Kidney epithelial cell (primary cell): ENCODE results near the gene ITIH3. TPM values are rescaled to one million over a fixed set of nuclear protein-coding genes. Genes with fewer than 3 reads are reported as not detected.

Experiments
- DNase-seq: peaks from one replicate; pipeline ENCODE4 v3.0.0-alpha.2; 2010; ENCODE audit warnings: low read depth
- H3K27me3 ChIP-seq: 2 replicates; pipeline ENCODE4 v1.6.0; 2011; ENCODE audit warnings: low read length; ENCODE audit not compliant: control insufficient read depth, insufficient read depth
- H3K36me3 ChIP-seq: 2 replicates; pipeline ENCODE4 v1.5.1; 2011; ENCODE audit warnings: low read length; ENCODE audit not compliant: control insufficient read depth, insufficient read depth
- H3K4me3 ChIP-seq: 2 replicates; pipeline ENCODE4 v1.5.1; 2011; ENCODE audit warnings: low read depth, mild to moderate bottlenecking, control low read depth, low read length
- CTCF ChIP-seq: IDR thresholded peaks from 2 replicates; pipeline ENCODE4 v1.5.1; 2011; ENCODE audit warnings: mild to moderate bottlenecking, moderate library complexity, low read length, control low read depth, inconsistent platforms; ENCODE audit not compliant: insufficient read depth, poor library complexity, severe bottlenecking
- total RNA-seq: library from RNA; depleted of rRNA; stranded (reverse); fragments of >200 nt; gene quantifications from 2 replicates; pipeline ENCODE4 v1.2.3, GENCODE V29; 2015

Gene ITIH3
- total RNA-seq, 1 donor from 2014 or later: not detected

GRCh38 chr3:52856666-52857065 lies 62.1 kb downstream of the ITIH3 start:
- no peaks in the 10 kb centered on the region for H3K27me3 ChIP-seq
- no peak overlapping the region for H3K4me3 ChIP-seq
- no peaks in the 10 kb centered on the region for H3K36me3 ChIP-seq
- no peak for TF ChIP-seq CTCF
- no peak for DNase-seq

DNA sequence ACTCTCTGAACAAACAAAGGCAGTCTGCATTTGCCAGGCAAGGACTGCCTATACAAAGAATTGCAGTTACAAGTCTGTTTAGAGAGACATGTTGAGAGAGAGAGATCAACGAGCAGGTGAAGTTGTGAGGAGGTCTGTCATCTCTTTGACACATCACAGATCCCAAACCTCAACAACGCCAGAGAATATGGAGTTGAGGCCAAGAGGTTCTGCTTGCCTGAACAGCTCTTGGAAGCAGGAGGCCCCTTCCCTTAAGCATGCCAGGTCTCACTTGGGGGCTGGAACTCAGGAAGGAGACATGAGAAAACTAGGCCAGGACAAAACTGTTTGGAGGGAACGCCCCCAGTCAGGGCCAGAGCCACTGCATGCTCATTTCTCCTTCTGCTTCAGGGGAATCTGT lies 62.5 kb downstream of the ITIH3 start:
- Histone ChIP-seq H3K4me3 (no peak overlapping the region), H3K27me3 (no peaks in the 10 kb centered on the region), H3K36me3 (no peaks in the 10 kb centered on the region)
- DNase-seq: no peak
- no peak for TF ChIP-seq CTCF

- no peak for TF ChIP-seq CTCF
- Histone ChIP-seq H3K4me3 (no peak overlapping the region), H3K27me3 (no peaks in the 10 kb centered on the region), H3K36me3 (no peaks in the 10 kb centered on the region)
- no peak for DNase-seq
Observed at GRCh38 chr3:52857864-52858263, 63.3 kb downstream of the ITIH3 start.

Other genes starting within 250 kb of the ITIH3 start
- 74.2 and 89.5 TPM in 2 replicates for gene PBRM1, start 108.9 kb upstream of the ITIH3 start, total RNA-seq
- 109 and 135 TPM in 2 replicates for gene GNL3, start 108.8 kb upstream of the ITIH3 start, total RNA-seq
- gene GLT8D1, start 89.0 kb upstream of the ITIH3 start, total RNA-seq: 40.9 and 45.9 TPM in 2 replicates
- gene SPCS1, start 88.7 kb upstream of the ITIH3 start, total RNA-seq: 199 and 237 TPM in 2 replicates
- gene NEK4, start 23.9 kb upstream of the ITIH3 start, total RNA-seq: 18.5 and 24.2 TPM in 2 replicates
- not detected in 2 replicates for gene ITIH1, start 17.2 kb upstream of the ITIH3 start, total RNA-seq
- gene ITIH4, start 35.9 kb downstream of the ITIH3 start, total RNA-seq: 0.13 and 0.41 TPM in 2 replicates
- not detected in 2 replicates for gene MUSTN1, start 40.2 kb downstream of the ITIH3 start, total RNA-seq
- gene STIMATE, start 102.8 kb downstream of the ITIH3 start, total RNA-seq: 14.4 and 15.2 TPM in 2 replicates